ENCODE results near the gene CLEC4A. TPM values are rescaled to one million over a fixed set of nuclear protein-coding genes. Genes with fewer than 3 reads are reported as not detected.
"Not testable (repeated sequence)": the region's sequence is repeated elsewhere in the genome, so short reads cannot be mapped to it uniquely, and the experiment has no call there.

Gene CLEC4A
- total RNA-seq, 1 experiment from 2014 or later, result not detected

DNA sequence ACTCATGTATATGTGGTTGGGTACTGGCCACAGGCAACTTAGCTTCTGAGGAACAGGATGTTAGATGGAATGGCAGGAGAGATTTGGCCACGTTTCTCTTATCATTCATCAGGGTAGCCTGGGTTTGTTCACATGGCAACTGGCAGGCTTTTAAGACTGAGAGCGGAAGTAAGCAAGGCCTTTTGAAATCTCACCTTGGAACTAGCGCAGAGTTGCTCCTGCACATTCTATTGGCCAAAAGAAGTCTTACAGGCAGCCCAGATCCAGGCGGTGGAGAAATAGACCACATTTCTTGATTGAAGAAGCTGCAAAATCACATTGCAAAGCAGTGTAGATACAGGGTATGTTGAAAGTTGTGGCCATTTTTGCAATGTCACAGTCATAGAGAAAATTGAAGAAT is 3.7 kb downstream of the CLEC4A start:
- CTCF ChIA-PET, result no interaction called here

GRCh38 chr12:8133636-8134397 is 10.4 kb downstream of the CLEC4A start:
- H3K27ac ChIP-seq; intact Hi-C loops (cut with micrococcal nuclease; ENCODE audit: unreplicated experiment); H3K36me3 ChIP-seq (ENCODE audit: low read depth); H4K20me1 ChIP-seq (ENCODE audit: insufficient read depth); H3K27me3 ChIP-seq (ENCODE audit: insufficient read depth, low read depth); H3K4me2 ChIP-seq; BruUV-seq (replicated peaks); H3K4me3 ChIP-seq; H3K4me1 ChIP-seq (replicated peaks; ENCODE audit: insufficient read depth); DNase-seq; POLR2A ChIA-PET (ENCODE audit: unreplicated experiment); H3K79me2 ChIP-seq (ENCODE audit: low read depth); CTCF ChIA-PET; H3F3A ChIP-seq (ENCODE audit: insufficient read depth, low read depth); H3K9me2 ChIP-seq (ENCODE audit: insufficient read depth); H3K9me3 ChIP-seq (ENCODE audit: insufficient read depth, low read depth); H2AFZ ChIP-seq: not testable (repeated sequence)

More for the DNA sequence above, 3.7 kb downstream of the CLEC4A start:
- Histone ChIP-seq H4K20me1 (ENCODE audit: insufficient read depth) (no peaks in the 10 kb centered on the region), H3K9me2 (ENCODE audit: insufficient read depth) (0 out of 2 replicates have a peak, but pooled peaks cover 3% of the 10 kb centered on the region), H3K27me3 (ENCODE audit: insufficient read depth, low read depth) (no peaks in the 10 kb centered on the region), H3K79me2 (ENCODE audit: low read depth) (no peaks in the 10 kb centered on the region), H3K36me3 (ENCODE audit: low read depth) (no peaks in the 10 kb centered on the region), H3F3A (ENCODE audit: insufficient read depth, low read depth) (no peaks in the 10 kb centered on the region), H3K9me3 (ENCODE audit: insufficient read depth, low read depth) (no peaks in the 10 kb centered on the region), H3K4me2 (no peak overlapping the region), H3K4me3 (no peak overlapping the region), H3K27ac (no peak overlapping the region), H2AFZ (no peak overlapping the region), H3K4me1 (replicated peaks; ENCODE audit: insufficient read depth) (no peaks in the 10 kb centered on the region)
- TF ChIP-seq, protein P1, sequence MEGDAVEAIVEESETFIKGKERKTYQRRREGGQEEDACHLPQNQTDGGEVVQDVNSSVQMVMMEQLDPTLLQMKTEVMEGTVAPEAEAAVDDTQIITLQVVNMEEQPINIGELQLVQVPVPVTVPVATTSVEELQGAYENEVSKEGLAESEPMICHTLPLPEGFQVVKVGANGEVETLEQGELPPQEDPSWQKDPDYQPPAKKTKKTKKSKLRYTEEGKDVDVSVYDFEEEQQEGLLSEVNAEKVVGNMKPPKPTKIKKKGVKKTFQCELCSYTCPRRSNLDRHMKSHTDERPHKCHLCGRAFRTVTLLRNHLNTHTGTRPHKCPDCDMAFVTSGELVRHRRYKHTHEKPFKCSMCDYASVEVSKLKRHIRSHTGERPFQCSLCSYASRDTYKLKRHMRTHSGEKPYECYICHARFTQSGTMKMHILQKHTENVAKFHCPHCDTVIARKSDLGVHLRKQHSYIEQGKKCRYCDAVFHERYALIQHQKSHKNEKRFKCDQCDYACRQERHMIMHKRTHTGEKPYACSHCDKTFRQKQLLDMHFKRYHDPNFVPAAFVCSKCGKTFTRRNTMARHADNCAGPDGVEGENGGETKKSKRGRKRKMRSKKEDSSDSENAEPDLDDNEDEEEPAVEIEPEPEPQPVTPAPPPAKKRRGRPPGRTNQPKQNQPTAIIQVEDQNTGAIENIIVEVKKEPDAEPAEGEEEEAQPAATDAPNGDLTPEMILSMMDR (conservative IDR thresholded peaks at IDR 0.05), result no peak
- TF ChIP-seq EZH2 (IDR thresholded peaks at IDR 0.05; ENCODE audit: low read depth), result no peak
- POLR2A ChIA-PET (ENCODE audit: unreplicated experiment), result no interaction called here
- intact Hi-C loops (cut with micrococcal nuclease; ENCODE audit: unreplicated experiment), result no loop called here
- no TSS peak for BruUV-seq (replicated peaks)
- no peak for DNase-seq

- H3K27me3 ChIP-seq (ENCODE audit: insufficient read depth, low read depth); H3K4me1 ChIP-seq (replicated peaks; ENCODE audit: insufficient read depth); intact Hi-C loops (cut with micrococcal nuclease; ENCODE audit: unreplicated experiment); DNase-seq; H3K4me3 ChIP-seq; H3K79me2 ChIP-seq (ENCODE audit: low read depth); H4K20me1 ChIP-seq (ENCODE audit: insufficient read depth); H3K27ac ChIP-seq; CTCF ChIA-PET; H2AFZ ChIP-seq; POLR2A ChIA-PET (ENCODE audit: unreplicated experiment); H3F3A ChIP-seq (ENCODE audit: insufficient read depth, low read depth); H3K9me2 ChIP-seq (ENCODE audit: insufficient read depth); H3K36me3 ChIP-seq (ENCODE audit: low read depth); H3K4me2 ChIP-seq; H3K9me3 ChIP-seq (ENCODE audit: insufficient read depth, low read depth); BruUV-seq (replicated peaks): not testable (repeated sequence)
These were observed 11.0 kb downstream of the CLEC4A start for GRCh38 chr12:8134398-8134930.

DNA sequence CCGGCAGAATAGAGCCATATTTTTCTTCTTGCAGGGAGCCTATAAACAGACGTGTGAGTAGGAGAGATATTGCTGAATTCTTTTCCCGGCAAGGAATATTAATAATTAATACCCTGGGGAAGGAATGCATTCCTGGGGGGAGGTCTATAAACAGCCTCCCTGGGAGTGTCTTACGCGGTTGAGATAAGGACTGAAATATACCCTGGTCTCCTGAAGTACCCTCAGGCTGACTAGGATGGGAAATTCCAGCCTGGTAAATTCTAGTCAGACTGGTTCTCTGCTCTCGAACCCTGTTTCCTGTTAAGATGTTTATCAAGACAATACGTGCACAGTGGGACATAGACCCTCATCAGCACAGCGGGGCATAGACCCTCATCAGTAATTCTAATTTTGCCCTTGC is 18.2 kb downstream of the CLEC4A start:
- H3K4me2 ChIP-seq; H3F3A ChIP-seq (ENCODE audit: insufficient read depth, low read depth); H3K4me3 ChIP-seq; H3K4me1 ChIP-seq (replicated peaks; ENCODE audit: insufficient read depth); DNase-seq; H3K36me3 ChIP-seq (ENCODE audit: low read depth); H3K27me3 ChIP-seq (ENCODE audit: insufficient read depth, low read depth); H3K9me2 ChIP-seq (ENCODE audit: insufficient read depth); H3K79me2 ChIP-seq (ENCODE audit: low read depth); H2AFZ ChIP-seq; intact Hi-C loops (cut with micrococcal nuclease; ENCODE audit: unreplicated experiment); CTCF ChIA-PET; H3K9me3 ChIP-seq (ENCODE audit: insufficient read depth, low read depth); POLR2A ChIA-PET (ENCODE audit: unreplicated experiment); BruUV-seq (replicated peaks); H3K27ac ChIP-seq; H4K20me1 ChIP-seq (ENCODE audit: insufficient read depth): not testable (repeated sequence)

Data from PC-9 (cell line).